Prostate gland (tissue), 2 donors: ENCODE results near the gene RIPOR2.

ENCODE experiments used
- CTCF ChIP-seq, 4 experiments: fragments of 200-600 bp in 2 of 4; fragments of 450-650 bp in 2 of 4; sonication (generic) in 2 of 4; IDR thresholded peaks; 1 replicate in 3 of 4; 2 replicates in 1 of 4; pipeline ENCODE4 v1.5.1; 2016 to 2019; ENCODE audit warnings: antibody characterized with exemption in 4 of 4, mild to moderate bottlenecking in 2 of 4, moderate library complexity in 2 of 4
- POLR2AphosphoS5 ChIP-seq: sonication (generic); formaldehyde crosslinking; IDR thresholded peaks from one replicate; pipeline ENCODE4 v1.6.1; 2017; ENCODE audit warnings: antibody characterized with exemption

GRCh38 chr6:24780206-24780605 lies 155.6 kb downstream of the RIPOR2 start:
- no peak for TF ChIP-seq CTCF (IDR thresholded peaks at IDR 0.05)
- TF ChIP-seq POLR2AphosphoS5 = no peak
